Measurements from ENCODE around the gene LRRC57.

Gene LRRC57

GRCh38 chr15:42491539-42492225 is 56.9 kb downstream of the LRRC57 start:
- H3K4me3 ChIP-seq (ENCODE audit: low read depth, low read length): peak overlapping the region; percentile 92
- TF ChIP-seq, protein P1, sequence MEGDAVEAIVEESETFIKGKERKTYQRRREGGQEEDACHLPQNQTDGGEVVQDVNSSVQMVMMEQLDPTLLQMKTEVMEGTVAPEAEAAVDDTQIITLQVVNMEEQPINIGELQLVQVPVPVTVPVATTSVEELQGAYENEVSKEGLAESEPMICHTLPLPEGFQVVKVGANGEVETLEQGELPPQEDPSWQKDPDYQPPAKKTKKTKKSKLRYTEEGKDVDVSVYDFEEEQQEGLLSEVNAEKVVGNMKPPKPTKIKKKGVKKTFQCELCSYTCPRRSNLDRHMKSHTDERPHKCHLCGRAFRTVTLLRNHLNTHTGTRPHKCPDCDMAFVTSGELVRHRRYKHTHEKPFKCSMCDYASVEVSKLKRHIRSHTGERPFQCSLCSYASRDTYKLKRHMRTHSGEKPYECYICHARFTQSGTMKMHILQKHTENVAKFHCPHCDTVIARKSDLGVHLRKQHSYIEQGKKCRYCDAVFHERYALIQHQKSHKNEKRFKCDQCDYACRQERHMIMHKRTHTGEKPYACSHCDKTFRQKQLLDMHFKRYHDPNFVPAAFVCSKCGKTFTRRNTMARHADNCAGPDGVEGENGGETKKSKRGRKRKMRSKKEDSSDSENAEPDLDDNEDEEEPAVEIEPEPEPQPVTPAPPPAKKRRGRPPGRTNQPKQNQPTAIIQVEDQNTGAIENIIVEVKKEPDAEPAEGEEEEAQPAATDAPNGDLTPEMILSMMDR (IDR thresholded peaks at IDR 0.05; ENCODE audit: insufficient read depth, low read depth, low read length, missing control alignments): no peak
- DNase-seq (ENCODE audit: low read depth): no peak

DNA sequence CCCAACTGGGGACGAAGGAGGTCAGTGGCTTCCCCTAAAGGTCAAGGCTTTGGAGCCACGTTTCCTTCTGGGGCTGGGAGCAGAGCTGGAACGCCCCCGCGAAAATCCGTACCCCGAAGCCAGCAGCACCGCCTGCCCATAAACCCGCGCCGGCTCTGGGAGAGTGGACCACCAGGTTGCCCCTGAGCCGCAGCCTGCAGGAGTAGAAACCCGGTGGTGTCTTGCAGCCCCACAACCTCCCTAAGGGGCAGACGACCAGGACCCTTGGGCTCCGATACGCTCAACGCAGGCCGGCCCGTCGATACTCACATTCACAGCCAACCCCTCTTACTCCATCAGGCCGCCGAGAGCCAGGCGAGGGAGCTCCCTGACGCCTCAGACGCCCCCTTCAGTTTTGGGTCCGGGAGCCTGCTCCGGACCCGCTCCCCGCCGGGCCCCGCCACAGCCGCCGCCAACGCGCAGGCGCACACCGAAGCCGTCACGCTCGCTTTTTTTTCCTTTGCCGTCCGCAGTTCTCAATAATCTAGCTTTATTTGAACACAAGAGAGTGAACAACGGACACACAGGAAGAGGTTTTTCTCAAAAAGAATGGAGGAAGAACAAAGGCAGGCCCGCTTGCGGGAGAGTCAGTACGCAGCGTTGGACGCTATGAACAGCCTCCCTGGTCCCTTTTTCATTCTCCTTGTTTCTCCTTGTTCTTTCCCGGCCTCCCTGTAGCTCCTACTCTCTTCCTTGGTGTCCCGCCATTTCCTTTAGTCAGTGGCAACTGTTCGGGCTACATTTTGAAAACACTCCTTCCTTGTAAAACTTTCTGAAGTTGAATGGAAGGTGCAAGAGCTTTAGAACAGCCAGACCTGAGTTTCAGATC is 57.7 kb downstream of the LRRC57 start, which contains the start of gene ZNF106:
ZNF106 (minus strand) TSS at position 471 of the 868 bp plus-strand sequence. CDS start 18,852 bp downstream, outside the sequence.
- peak within 1 kb of the TSS; percentile 92 for H3K4me3 ChIP-seq (ENCODE audit: low read depth, low read length)
- TF ChIP-seq, protein P1 (IDR thresholded peaks at IDR 0.05; ENCODE audit: insufficient read depth, low read depth, low read length, missing control alignments): no peak
- DNase-seq (ENCODE audit: low read depth): peak; percentile 94

- no peak for DNase-seq (ENCODE audit: low read depth)
- H3K4me3 ChIP-seq (ENCODE audit: low read depth, low read length): peak overlapping the region; percentile 92
- TF ChIP-seq, protein P1 (IDR thresholded peaks at IDR 0.05; ENCODE audit: insufficient read depth, low read depth, low read length, missing control alignments): no peak
These were observed 58.3 kb downstream of the LRRC57 start for GRCh38 chr15:42490291-42490670.
